Thymus (tissue), 14 donors: Measurements from ENCODE around the gene ZFX. TPM values are rescaled to one million over a fixed set of nuclear protein-coding genes. Genes with fewer than 3 reads are reported as not detected.

Experiments
- DNase-seq, 9 donors: peaks; one replicate each; pipeline ENCODE4 v3.0.0-alpha.2; 2013; ENCODE audit warnings: low spot score in 9 of 9, low read depth in 6 of 9, missing footprints in 1 of 9
- H3K27ac ChIP-seq, 2 donors: one replicate each; pipeline ENCODE4 v1.5.1; 2013; ENCODE audit warnings: control low read depth in 1 of 2, low read depth in 1 of 2, low read length in 1 of 2, mild to moderate bottlenecking in 1 of 2, moderate library complexity in 1 of 2
- H3K27me3 ChIP-seq, 2 donors: one replicate each; pipeline ENCODE4 v1.5.1; 2013; ENCODE audit warnings: low read length in 1 of 2; ENCODE audit not compliant: control insufficient read depth in 2 of 2, insufficient read depth in 1 of 2
- H3K36me3 ChIP-seq, 2 donors: one replicate each; pipeline ENCODE4 v1.5.1; 2013; ENCODE audit warnings: low read length in 1 of 2, mild to moderate bottlenecking in 1 of 2, moderate library complexity in 1 of 2; ENCODE audit not compliant: control insufficient read depth in 2 of 2, insufficient read depth in 2 of 2
- H3K4me1 ChIP-seq, 2 donors: one replicate each; pipeline ENCODE4 v1.5.1; 2013; ENCODE audit warnings: low read length in 2 of 2; ENCODE audit not compliant: control insufficient read depth in 2 of 2, insufficient read depth in 2 of 2
- H3K4me3 ChIP-seq, 2 donors: one replicate each; pipeline ENCODE4 v1.5.1; 2013; ENCODE audit warnings: low read length in 2 of 2, control low read depth in 1 of 2, mild to moderate bottlenecking in 1 of 2
- H3K9me3 ChIP-seq, 2 donors: one replicate each; pipeline ENCODE4 v1.5.1; 2013; ENCODE audit warnings: low read length in 1 of 2, mild to moderate bottlenecking in 1 of 2; ENCODE audit not compliant: control insufficient read depth in 2 of 2, insufficient read depth in 1 of 2
- WGBS: extraction: QIAGEN DNeasy Blood & Tissue Kit; methylation state at CpG from one replicate; pipeline ENCODE4 v1.1.7; 2013; 5-methylcytosine and 5-hydroxymethylcytosine counted together
- long read RNA-seq, 10 donors: transcript quantifications; one replicate each; lab custom pipeline, GENCODE V29; 2026
- polyA plus RNA-seq: library from polyadenylated mRNA; stranded (reverse); fragments of 200-250 nt; gene quantifications from one replicate; pipeline ENCODE4 v1.2.3, GENCODE V29; 2013
- total RNA-seq: library from RNA; stranded (reverse); fragments of 120-200 nt; gene quantifications from one replicate; pipeline ENCODE4 v1.2.4, GENCODE V29; 2013
- donor health status: healthy.

ZFX gene
- 40.0 TPM for total RNA-seq
- 9.7 TPM for polyA plus RNA-seq
- long read RNA-seq, donor 1, result 0 reads
- long read RNA-seq, donor 2, partial matches to known transcripts, result 0 of 3 reads
- long read RNA-seq, donor 2, other reads (novel, unspliced or antisense), result 0 of 3 reads
- long read RNA-seq, donor 3, result 0 reads
- long read RNA-seq, donor 4, full-length matches to known transcripts, result 3 of 3 reads
- long read RNA-seq, donor 4, partial matches to known transcripts, result 0 of 3 reads
- long read RNA-seq, donor 4, other reads (novel, unspliced or antisense), result 0 of 3 reads
- long read RNA-seq, donor 5, partial matches to known transcripts, result 0 of 1 reads
- long read RNA-seq, donor 5, other reads (novel, unspliced or antisense), result 0 of 1 reads
- long read RNA-seq, donor 6, partial matches to known transcripts, result 0 of 1 reads
- long read RNA-seq, donor 6, other reads (novel, unspliced or antisense), result 0 of 1 reads
- long read RNA-seq, donor 7, partial matches to known transcripts, result 0 of 1 reads
- long read RNA-seq, donor 7, other reads (novel, unspliced or antisense), result 0 of 1 reads
- long read RNA-seq, donor 8, result 0 reads
- long read RNA-seq, donor 9, partial matches to known transcripts, result 0 of 2 reads
- long read RNA-seq, donor 9, other reads (novel, unspliced or antisense), result 0 of 2 reads
- long read RNA-seq, donor 10, partial matches to known transcripts, result 0 of 1 reads
- long read RNA-seq, donor 10, other reads (novel, unspliced or antisense), result 0 of 1 reads

DNA sequence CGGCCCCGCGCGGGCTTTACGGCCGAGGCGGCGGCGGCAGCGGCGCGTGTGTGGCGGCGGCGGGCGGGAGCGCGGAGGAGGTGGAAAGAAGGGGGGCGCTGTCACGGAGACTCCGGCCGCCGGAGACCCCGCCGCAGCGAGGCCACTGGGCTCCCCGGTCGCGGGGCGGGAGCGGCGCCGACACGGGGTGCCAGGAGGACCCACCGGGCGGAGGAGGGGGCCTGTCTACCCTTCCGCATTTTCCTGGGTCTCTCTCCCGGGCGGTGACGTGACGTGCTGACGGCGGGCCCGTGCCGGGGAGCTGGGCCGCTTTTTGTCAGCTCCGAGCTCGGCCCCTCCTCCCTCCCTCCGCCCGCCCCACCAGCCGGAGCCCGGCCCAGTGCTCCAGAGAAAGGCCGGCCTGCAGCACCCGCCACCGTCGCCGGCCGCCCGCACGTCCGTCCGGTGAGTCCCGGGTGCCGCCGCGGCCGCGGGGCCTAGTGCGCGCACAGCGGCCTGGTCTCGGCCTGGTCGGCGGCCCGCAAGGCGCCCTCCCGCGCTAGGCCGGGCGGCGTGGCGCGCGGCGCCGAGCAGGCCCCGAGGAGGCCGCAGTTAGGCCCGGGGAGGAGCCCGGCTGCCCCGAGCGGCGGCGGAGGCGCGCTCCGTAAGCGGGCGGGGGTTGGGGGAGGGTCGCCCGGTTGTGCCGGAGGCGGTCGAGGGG is at the start of gene ZFX:
Gene ZFX (plus strand): TSS at position 379 of the 700 bp plus-strand sequence. CDS start 23,014 bp downstream, outside the sequence.
- Histone ChIP-seq H3K4me1 (peaks cover 0 to 29% of the 10 kb centered on the region in 2 donors), H3K27me3 (no peaks in the 10 kb centered on the region), H3K36me3 (peaks cover 0 to 2% of the 10 kb centered on the region in 2 donors), H3K27ac (peak within 1 kb of the TSS; percentile 97 to 99), H3K9me3 (no peaks in the 10 kb centered on the region), H3K4me3 (peak within 1 kb of the TSS; percentile 60 to 92)
- peak in 5 of 9 donors; percentile 23 to 78 (median 57) for DNase-seq
- WGBS, result under 1% methylated on average over 89 of the region's 104 CpGs

DNA sequence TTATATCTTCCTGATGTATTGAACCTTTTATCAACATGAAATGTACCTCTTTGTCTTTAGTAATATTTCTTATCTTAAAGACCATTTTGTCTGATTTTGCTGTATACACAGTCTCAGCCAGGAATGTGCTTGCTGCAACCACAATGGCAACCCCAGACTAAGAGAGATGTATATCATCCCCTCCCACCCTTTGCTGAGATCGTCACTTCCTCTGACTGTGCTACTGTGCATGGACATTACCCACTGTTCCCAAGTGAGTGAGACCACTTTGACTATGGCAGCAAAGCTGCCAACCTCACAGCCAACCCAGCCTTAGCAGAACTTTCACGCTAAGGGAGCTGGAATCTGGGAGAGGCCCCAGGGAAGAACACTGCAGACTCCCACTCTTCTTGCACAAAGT is 48.8 kb upstream of the ZFX start:
- no peak overlapping the region for H3K4me3 ChIP-seq
- no peak overlapping the region for H3K27ac ChIP-seq
- WGBS, result 58% methylated on average over 2 of the region's 2 CpGs
- DNase-seq, result peak in 2 of 9 donors; percentile 8 to 18
- H3K36me3 ChIP-seq, result no peaks in the 10 kb centered on the region
- no peaks in the 10 kb centered on the region for H3K4me1 ChIP-seq
- no peaks in the 10 kb centered on the region for H3K27me3 ChIP-seq
- H3K9me3 ChIP-seq, result no peaks in the 10 kb centered on the region

DNA sequence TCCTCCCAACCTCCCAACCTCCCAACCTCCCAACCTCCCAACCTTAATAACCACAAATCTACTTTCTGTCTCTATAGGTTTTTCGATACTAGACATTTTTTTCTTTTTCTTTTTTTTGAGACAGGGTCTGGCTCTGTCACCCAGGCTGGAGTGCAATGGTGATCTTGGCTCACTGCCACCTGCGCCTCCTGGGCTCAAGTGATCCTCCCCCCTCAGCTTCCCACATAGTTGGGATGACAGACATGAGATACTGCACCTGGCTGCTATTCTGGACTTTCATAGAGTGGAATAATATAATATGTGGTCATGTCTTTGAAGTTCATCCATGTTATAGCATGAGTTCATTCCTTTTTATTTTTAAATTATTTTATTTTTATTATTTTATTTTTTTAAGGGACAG is 39.5 kb upstream of the ZFX start:
- DNase-seq, result no peak
- Histone ChIP-seq H3K27ac (no peak overlapping the region), H3K4me1 (no peaks in the 10 kb centered on the region), H3K27me3 (no peaks in the 10 kb centered on the region), H3K9me3 (no peaks in the 10 kb centered on the region), H3K4me3 (no peak overlapping the region), H3K36me3 (no peaks in the 10 kb centered on the region)
- WGBS, result 88% methylated on average over 2 of the region's 2 CpGs

DNA sequence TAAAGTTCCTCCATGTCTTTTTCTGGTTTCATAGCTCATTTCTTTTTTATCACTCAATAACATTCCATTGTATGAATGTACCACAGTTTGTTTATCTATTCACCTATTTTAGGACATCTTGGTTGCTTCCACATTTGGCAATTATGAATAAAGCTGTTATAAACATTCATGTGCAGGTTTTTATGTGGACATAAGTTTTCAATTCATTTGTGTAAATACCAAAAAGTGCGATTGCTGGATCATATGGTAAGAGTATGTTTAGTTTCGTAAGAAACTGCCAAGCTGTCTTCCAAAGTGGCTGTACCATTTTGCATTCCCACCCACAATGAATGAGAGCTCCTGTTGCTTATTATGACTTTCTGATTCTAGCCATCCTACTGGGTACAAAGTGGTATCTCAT is 36.3 kb upstream of the ZFX start:
- no peak overlapping the region for H3K4me3 ChIP-seq
- DNase-seq, result no peak
- H3K27me3 ChIP-seq, result no peaks in the 10 kb centered on the region
- 95% methylated on average over 2 of the region's 2 CpGs for whole genome bisulfite sequencing
- no peak overlapping the region for H3K27ac ChIP-seq
- H3K4me1 ChIP-seq, result no peaks in the 10 kb centered on the region
- H3K36me3 ChIP-seq, result no peaks in the 10 kb centered on the region
- no peaks in the 10 kb centered on the region for H3K9me3 ChIP-seq

DNA sequence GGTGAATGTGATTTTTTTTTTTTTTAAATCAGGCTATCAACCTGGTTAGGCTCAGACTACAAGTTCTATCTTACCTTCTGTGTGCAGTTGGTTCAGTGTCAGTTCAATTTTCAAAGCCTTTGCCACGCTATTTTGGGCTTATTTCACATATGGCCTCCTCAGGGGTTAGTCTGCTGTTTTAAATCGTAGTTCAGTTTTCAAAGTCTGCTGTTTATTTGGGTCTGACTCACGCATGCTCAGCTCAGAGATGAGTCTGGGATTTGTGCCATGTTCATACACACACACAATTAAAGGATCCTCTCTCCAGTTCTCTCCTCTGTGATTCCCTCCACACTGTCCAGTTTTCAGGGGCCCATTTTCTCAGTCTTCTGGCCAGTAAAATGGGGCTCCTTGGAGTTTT is 32.3 kb upstream of the ZFX start:
- H3K27me3 ChIP-seq, result peaks cover 0 to 2% of the 10 kb centered on the region in 2 donors
- no peak for DNase-seq
- 93% methylated on average over 3 of the region's 3 CpGs for WGBS
- no peaks in the 10 kb centered on the region for H3K9me3 ChIP-seq
- no peaks in the 10 kb centered on the region for H3K36me3 ChIP-seq
- H3K4me3 ChIP-seq, result no peak overlapping the region
- no peaks in the 10 kb centered on the region for H3K4me1 ChIP-seq
- H3K27ac ChIP-seq, result no peak overlapping the region

- WGBS, result 92% methylated on average over 4 of the region's 4 CpGs
- Histone ChIP-seq H3K27me3 (peaks cover 0 to 6% of the 10 kb centered on the region in 2 donors), H3K36me3 (no peaks in the 10 kb centered on the region), H3K27ac (no peak overlapping the region), H3K9me3 (no peaks in the 10 kb centered on the region), H3K4me3 (no peak overlapping the region), H3K4me1 (no peaks in the 10 kb centered on the region)
- no peak for DNase-seq
Observed at GRCh38 chrX:24124244-24124799, 25.2 kb upstream of the ZFX start.

- no peaks in the 10 kb centered on the region for H3K4me1 ChIP-seq
- no peak overlapping the region for H3K4me3 ChIP-seq
- no peak for DNase-seq
- peaks cover 0 to 6% of the 10 kb centered on the region in 2 donors for H3K27me3 ChIP-seq
- no peaks in the 10 kb centered on the region for H3K9me3 ChIP-seq
- no peak overlapping the region for H3K27ac ChIP-seq
- WGBS, result 93% methylated on average over 8 of the region's 8 CpGs
- no peaks in the 10 kb centered on the region for H3K36me3 ChIP-seq
Observed at GRCh38 chrX:24125028-24125612, 24.4 kb upstream of the ZFX start.

GRCh38 chrX:24131476-24131875 is 18.1 kb upstream of the ZFX start:
- Histone ChIP-seq H3K27ac (no peak overlapping the region), H3K4me3 (no peak overlapping the region), H3K36me3 (no peaks in the 10 kb centered on the region), H3K27me3 (peaks cover 0 to 2% of the 10 kb centered on the region in 2 donors), H3K9me3 (no peaks in the 10 kb centered on the region), H3K4me1 (no peaks in the 10 kb centered on the region)
- no peak for DNase-seq
- WGBS, result 100% methylated on average over 1 of the region's 1 CpG
